Peyer's patch (tissue), 4 donors: ENCODE data around the gene GOLIM4.

Source experiments
- CTCF ChIP-seq, 6 experiments: fragments of 450-650 bp in 4 of 6; fragments of 200-600 bp in 2 of 6; sonication (generic) in 1 of 6; IDR thresholded peaks; one replicate each; pipeline ENCODE4 v1.5.1; 2017 to 2019; ENCODE audit warnings: antibody characterized with exemption in 6 of 6, mild to moderate bottlenecking in 3 of 6, moderate library complexity in 1 of 6
- POLR2A ChIP-seq, 2 donors: fragments of 450-650 bp; IDR thresholded peaks; one replicate each; pipeline ENCODE4 v1.5.1; 2017; ENCODE audit warnings: antibody characterized with exemption in 2 of 2, mild to moderate bottlenecking in 2 of 2, moderate library complexity in 2 of 2

GRCh38 chr3:167976516-167977361 is 119.0 kb downstream of the GOLIM4 start:
- TF ChIP-seq POLR2A (IDR thresholded peaks at IDR 0.05) (no peak), CTCF (IDR thresholded peaks at IDR 0.05) (no peak)
